Thyroid gland (tissue), 4 donors: Measurements from ENCODE around the gene GABRR2.

Source experiments
- CTCF ChIP-seq, 6 experiments: fragments of 200-600 bp in 3 of 6; fragments of 450-650 bp in 3 of 6; sonication (generic) in 3 of 6; IDR thresholded peaks; one replicate each; pipeline ENCODE4 v1.5.1; 2016 to 2019; ENCODE audit warnings: antibody characterized with exemption in 6 of 6, mild to moderate bottlenecking in 2 of 6, inconsistent platforms in 1 of 6, moderate library complexity in 1 of 6
- POLR2A ChIP-seq, 2 donors: fragments of 450-650 bp; IDR thresholded peaks; one replicate each; pipeline ENCODE4 v1.6.1; 2017; ENCODE audit warnings: antibody characterized with exemption in 2 of 2, mild to moderate bottlenecking in 2 of 2, moderate library complexity in 1 of 2

- TF ChIP-seq CTCF (IDR thresholded peaks at IDR 0.05) (no peak), POLR2A (IDR thresholded peaks at IDR 0.05) (no peak)
Measured at GRCh38 chr6:89324304-89324703, 9.2 kb upstream of the GABRR2 start.
